ENCODE data around the gene PLK4.
"Not testable (repeated sequence)": the region's sequence is repeated elsewhere in the genome, so short reads cannot be mapped to it uniquely, and the experiment has no call there.

PLK4 gene

GRCh38 chr4:127880763-127881562 is at the start of gene PLK4:
TSS of gene PLK4 (plus strand) at chr4:127880893. CDS start at chr4:127881135, 242 bp downstream.
- DNase-seq = peak; percentile 96 to 97

- no peak for DNase-seq
Measured at GRCh38 chr4:127832585-127832984, 48.1 kb upstream of the PLK4 start.

- no peak for DNase-seq
Measured at GRCh38 chr4:127843704-127844600, 36.7 kb upstream of the PLK4 start.

- no peak for DNase-seq
Measured at GRCh38 chr4:127844601-127845116, 36.0 kb upstream of the PLK4 start.

GRCh38 chr4:127846061-127846460 is 34.6 kb upstream of the PLK4 start:
- no peak for DNase-seq

- no peak for DNase-seq
Measured at GRCh38 chr4:127846765-127847164, 33.9 kb upstream of the PLK4 start.

GRCh38 chr4:127849505-127850234 is 31.0 kb upstream of the PLK4 start:
- DNase-seq = no peak

- DNase-seq = no peak
Measured at GRCh38 chr4:127852661-127853060, 28.0 kb upstream of the PLK4 start.

GRCh38 chr4:127856196-127856812 is 24.4 kb upstream of the PLK4 start:
- DNase-seq = no peak

- no peak for DNase-seq
Measured at GRCh38 chr4:127856813-127857447, 23.8 kb upstream of the PLK4 start.

GRCh38 chr4:127857641-127858040 is 23.1 kb upstream of the PLK4 start:
- no peak for DNase-seq

GRCh38 chr4:127868196-127868595 is 12.5 kb upstream of the PLK4 start:
- no peak for DNase-seq

- no peak for DNase-seq
Measured at GRCh38 chr4:127870281-127870680, 10.4 kb upstream of the PLK4 start.

- no peak for DNase-seq
Measured at GRCh38 chr4:127870688-127871087, 10.0 kb upstream of the PLK4 start.

GRCh38 chr4:127875791-127876190 is 4.9 kb upstream of the PLK4 start:
- no peak for DNase-seq

GRCh38 chr4:127881563-127881864 is 821 bp downstream of the PLK4 start:
- DNase-seq = no peak

- DNase-seq = no peak
Measured at GRCh38 chr4:127888559-127888958, 7.9 kb downstream of the PLK4 start.

- DNase-seq = no peak
Measured at GRCh38 chr4:127889903-127890302, 9.2 kb downstream of the PLK4 start.

GRCh38 chr4:127896069-127896468 is 15.4 kb downstream of the PLK4 start:
- DNase-seq = no peak

GRCh38 chr4:127896528-127896927 is 15.8 kb downstream of the PLK4 start:
- DNase-seq = no peak

GRCh38 chr4:127899682-127900081 is 19.0 kb downstream of the PLK4 start:
- not testable (repeated sequence) for DNase-seq

- no peak for DNase-seq
Measured at GRCh38 chr4:127905029-127905428, 24.3 kb downstream of the PLK4 start.

Measured in CD4-positive, alpha-beta T cell treated with Interleukin-1 beta for 1 hour (primary cell).